Esophagus muscularis mucosa (tissue), 4 donors: ENCODE measurements around the gene FOXK1.

Experiments used
- EP300 ChIP-seq: sonication (generic); formaldehyde crosslinking; IDR thresholded peaks from one replicate; pipeline ENCODE4 v1.6.1; 2017; ENCODE audit warnings: antibody characterized with exemption
- POLR2AphosphoS5 ChIP-seq, 2 donors: sonication (generic); formaldehyde crosslinking; IDR thresholded peaks; one replicate each; pipeline ENCODE4 v1.6.1; 2017; ENCODE audit warnings: antibody characterized with exemption in 2 of 2
- TF ChIP-seq, protein P1 (sequence below), 3 experiments: fragments of 200-600 bp in 2 of 3; fragments of 450-650 bp in 1 of 3; sonication (generic) in 2 of 3; IDR thresholded peaks; one replicate each; pipeline ENCODE4 v1.5.1; 2017 to 2019; ENCODE audit warnings: antibody characterized with exemption in 3 of 3, mild to moderate bottlenecking in 2 of 3, moderate library complexity in 1 of 3

DNA sequence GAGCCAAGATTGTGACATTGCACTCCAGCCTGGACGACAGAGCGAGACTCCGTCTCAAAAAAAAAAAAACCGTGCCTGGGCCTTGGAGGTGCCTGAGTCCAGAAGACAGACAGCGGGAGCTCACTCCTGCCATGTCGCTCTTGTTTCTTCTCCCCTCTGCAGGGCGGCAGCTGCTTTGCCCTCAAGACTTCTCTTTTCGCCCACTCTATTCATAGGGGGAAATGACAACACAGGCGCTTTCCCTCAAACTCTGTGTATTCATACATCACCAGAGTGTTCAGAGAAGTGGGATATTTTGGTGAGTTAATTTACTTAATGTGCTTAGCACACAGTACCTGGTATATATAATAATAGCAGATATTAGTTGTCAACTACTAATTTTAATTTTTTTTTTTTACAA, 44.5 kb downstream of the FOXK1 start:
- TF ChIP-seq EP300: no peak
- TF ChIP-seq, protein P1, sequence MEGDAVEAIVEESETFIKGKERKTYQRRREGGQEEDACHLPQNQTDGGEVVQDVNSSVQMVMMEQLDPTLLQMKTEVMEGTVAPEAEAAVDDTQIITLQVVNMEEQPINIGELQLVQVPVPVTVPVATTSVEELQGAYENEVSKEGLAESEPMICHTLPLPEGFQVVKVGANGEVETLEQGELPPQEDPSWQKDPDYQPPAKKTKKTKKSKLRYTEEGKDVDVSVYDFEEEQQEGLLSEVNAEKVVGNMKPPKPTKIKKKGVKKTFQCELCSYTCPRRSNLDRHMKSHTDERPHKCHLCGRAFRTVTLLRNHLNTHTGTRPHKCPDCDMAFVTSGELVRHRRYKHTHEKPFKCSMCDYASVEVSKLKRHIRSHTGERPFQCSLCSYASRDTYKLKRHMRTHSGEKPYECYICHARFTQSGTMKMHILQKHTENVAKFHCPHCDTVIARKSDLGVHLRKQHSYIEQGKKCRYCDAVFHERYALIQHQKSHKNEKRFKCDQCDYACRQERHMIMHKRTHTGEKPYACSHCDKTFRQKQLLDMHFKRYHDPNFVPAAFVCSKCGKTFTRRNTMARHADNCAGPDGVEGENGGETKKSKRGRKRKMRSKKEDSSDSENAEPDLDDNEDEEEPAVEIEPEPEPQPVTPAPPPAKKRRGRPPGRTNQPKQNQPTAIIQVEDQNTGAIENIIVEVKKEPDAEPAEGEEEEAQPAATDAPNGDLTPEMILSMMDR (IDR thresholded peaks at IDR 0.05): no peak
- TF ChIP-seq POLR2AphosphoS5 (IDR thresholded peaks at IDR 0.05): no peak
